Skeletal muscle cell (primary cell): ENCODE data around the gene NDRG2.
"Not testable (repeated sequence)": the region's sequence is repeated elsewhere in the genome, so short reads cannot be mapped to it uniquely, and the experiment has no call there.

Experiments
- DNase-seq: peaks from one replicate; pipeline ENCODE4 v3.0.0-alpha.2; 2010; ENCODE audit warnings: low read depth
- H3K4me3 ChIP-seq: 2 replicates; pipeline ENCODE4 v1.5.1; 2011; ENCODE audit warnings: low read depth, mild to moderate bottlenecking, control low read depth, low read length, moderate library complexity

The NDRG2 gene

DNA sequence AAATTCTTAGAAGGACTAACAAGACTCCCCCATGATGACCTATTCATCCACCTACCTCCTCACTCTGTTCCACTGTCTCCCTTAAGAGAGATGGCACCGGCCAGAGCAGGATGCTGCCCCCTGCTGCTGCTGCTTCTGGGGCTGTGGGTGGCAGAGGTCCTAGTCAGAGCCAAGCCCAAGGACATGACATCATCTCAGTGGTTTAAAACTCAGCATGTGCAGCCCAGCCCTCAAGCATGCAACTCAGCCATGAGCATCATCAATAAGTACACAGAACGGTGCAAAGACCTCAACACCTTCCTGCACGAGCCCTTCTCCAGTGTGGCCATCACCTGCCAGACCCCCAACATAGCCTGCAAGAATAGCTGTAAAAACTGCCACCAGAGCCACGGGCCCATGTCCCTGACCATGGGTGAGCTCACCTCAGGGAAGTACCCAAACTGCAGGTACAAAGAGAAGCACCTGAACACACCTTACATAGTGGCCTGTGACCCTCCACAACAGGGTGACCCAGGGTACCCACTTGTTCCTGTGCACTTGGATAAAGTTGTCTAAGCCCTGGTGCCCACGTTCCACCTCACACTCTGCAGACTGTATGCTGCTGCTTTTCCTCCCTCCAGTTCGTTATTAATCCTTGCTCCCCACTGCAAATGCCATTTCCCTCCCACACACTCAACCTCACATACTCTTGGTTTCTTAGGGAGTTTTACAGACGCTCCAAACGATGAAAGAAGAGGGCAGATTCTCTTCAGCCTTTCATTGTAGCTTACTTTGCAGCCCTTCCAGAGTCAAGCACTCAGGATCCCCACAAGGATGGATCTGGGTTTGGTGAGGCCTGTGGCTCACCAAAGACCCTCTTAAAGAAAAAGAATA, 33.2 kb upstream of the NDRG2 start, which contains the start of gene RNASE8:
TSS of gene RNASE8 (plus strand) at position 20 of the 873 bp plus-strand sequence. CDS start at position 91, 71 bp downstream.
- no peak within 1 kb of the TSS for H3K4me3 ChIP-seq
- DNase-seq: no peak

DNA sequence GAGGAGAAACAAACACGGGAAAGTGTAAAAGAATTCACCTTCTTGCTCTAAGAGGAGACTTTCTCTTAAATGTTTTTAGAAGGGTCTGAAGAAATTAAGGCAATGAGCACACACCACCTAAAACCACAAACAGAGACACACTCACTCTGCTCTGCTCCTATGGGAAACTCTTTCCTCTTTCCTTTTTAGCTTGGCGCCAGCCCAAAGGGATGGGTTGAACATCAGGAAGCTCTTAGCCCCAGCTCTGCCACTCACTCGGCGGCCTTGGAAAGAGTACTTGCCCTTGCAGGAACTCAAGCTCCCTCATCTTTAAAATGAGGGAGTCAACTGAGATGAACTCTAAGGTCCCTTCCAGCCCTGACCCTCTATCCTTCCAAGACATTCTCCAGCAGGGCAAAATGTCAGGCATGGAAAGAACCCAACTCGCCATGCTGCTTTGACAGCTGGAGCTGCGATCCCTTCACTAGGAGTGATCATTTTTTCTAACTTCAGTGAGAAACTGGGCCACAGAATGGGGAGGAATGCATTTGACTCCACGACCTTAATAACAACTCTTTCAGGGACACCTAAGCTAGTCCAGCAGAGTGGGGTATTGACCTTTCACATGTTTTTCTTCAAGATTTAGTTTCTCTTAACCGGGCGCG, 31.8 kb upstream of the NDRG2 start:
- no peak overlapping the region for H3K4me3 ChIP-seq

GRCh38 chr14:21055432-21056117, 30.7 kb upstream of the NDRG2 start:
- no peak for DNase-seq
- H3K4me3 ChIP-seq: no peak overlapping the region

More for the DNA sequence above, 31.8 kb upstream of the NDRG2 start:
- no peak for DNase-seq

DNA sequence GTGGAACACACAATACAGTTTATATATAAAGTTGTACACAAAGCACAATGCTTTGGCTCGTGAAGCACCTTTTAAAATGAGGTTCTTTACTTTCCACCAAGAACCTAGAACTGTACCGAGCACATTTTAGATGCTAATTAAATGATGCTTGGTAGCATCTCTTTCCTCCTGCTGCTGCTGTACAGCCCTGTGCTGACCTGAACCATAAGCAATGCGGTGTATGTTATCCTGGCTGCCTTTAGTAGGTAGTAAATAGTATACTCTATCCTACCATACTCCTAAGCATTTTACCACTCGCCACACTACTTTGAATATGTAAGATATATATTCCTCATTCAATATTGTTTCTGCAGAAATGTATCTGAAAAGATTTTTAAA, 29.9 kb upstream of the NDRG2 start:
- DNase-seq: no peak
- no peak overlapping the region for H3K4me3 ChIP-seq

DNA sequence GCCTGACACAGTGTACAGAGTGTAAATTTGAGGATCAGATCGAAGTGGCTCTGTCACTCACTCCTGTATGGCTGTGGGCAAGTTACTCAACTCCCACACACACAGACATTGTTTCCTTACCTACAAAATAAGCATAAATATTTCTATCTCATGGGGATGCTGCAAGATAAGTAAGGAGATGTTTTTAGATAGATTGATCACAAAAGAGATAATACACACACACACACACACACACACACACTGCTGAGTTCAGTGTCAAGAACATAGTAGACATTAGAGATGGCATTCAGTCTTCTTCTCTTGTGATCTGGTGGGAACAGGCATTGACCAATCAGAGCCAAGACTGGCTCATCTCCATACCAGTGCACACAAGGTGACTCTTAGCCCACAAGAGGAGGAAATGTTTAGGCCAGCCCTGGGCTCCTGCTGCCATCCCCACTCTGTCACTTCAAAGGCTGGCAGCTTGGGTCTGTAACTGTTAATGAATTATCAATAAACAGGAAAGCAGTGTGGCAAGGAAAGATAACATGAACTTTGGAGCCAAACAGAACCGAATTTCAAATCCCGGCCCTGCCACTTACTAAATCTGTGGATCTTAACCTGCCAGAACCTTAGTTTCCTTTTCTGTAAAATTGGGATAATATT, 29.4 kb upstream of the NDRG2 start:
- H3K4me3 ChIP-seq: no peak overlapping the region
- no peak for DNase-seq

GRCh38 chr14:21053184-21054122, 28.6 kb upstream of the NDRG2 start:
- H3K4me3 ChIP-seq: no peak overlapping the region
- DNase-seq: no peak

- DNase-seq: no peak
- no peak overlapping the region for H3K4me3 ChIP-seq
These were observed 25.7 kb upstream of the NDRG2 start for GRCh38 chr14:21050597-21050996.

GRCh38 chr14:21049271-21049673, 24.4 kb upstream of the NDRG2 start:
- no peak for DNase-seq

DNA sequence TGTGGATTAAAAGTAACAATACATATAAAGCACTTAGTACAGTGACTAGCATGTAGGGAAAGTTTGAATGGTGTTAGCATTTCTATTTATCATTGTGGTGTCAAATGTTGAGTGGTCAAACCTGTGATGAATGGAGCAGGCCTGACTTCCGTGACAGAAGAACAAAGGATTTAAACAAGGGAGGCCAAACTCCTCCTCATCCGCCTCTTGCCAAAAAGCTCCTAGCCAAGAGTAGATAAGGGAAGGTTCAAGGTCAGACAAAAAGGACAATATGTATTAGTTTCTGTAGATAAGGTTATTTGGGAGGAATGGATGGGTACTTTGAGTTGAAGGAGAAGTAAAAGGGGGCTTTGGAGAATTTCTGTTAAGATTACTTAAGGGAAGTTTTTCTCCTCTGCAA, 23.8 kb upstream of the NDRG2 start:
- H3K4me3 ChIP-seq: no peak overlapping the region
- DNase-seq: no peak

More at GRCh38 chr14:21049271-21049673, 24.4 kb upstream of the NDRG2 start:
- H3K4me3 ChIP-seq: no peak overlapping the region

- no peak for DNase-seq
- no peak overlapping the region for H3K4me3 ChIP-seq
These were observed 22.5 kb upstream of the NDRG2 start for GRCh38 chr14:21047378-21047781.

DNA sequence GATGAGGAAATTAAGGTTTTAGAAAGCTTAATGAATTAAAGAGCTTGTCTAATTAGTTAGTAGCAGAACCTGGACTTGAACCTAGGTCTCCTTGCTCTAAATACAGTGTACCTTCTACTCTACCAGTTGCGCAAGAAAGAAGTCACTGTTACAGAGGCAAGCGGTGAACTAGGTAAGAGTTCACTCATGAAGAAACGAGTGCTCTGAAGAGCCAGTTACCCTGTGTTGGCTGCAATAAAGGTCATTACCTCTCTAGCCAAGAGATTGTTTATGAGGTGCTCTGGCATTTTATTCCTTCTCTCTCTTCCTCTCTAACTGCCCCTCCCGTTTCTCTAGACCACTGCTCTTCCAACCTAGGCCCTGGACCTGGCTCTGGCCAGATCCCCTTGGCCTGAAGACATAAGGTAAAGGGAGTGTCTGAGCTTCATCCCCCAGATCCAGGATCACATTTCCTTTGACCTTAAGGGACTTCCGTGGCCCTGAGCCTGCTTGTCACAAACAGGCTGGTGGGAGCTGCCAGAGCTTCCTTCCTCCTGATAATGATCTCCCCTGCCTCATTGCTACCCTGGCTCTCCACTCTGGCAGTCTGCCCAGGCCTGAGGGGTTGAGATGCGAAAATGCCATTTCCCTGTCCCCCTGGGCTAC, 19.2 kb upstream of the NDRG2 start:
- no peak overlapping the region for H3K4me3 ChIP-seq
- no peak for DNase-seq

GRCh38 chr14:21043387-21043973, 18.6 kb upstream of the NDRG2 start:
- no peak for DNase-seq
- H3K4me3 ChIP-seq: no peak overlapping the region

GRCh38 chr14:21042918-21043317, 18.1 kb upstream of the NDRG2 start:
- H3K4me3 ChIP-seq: no peak overlapping the region
- DNase-seq: no peak

DNA sequence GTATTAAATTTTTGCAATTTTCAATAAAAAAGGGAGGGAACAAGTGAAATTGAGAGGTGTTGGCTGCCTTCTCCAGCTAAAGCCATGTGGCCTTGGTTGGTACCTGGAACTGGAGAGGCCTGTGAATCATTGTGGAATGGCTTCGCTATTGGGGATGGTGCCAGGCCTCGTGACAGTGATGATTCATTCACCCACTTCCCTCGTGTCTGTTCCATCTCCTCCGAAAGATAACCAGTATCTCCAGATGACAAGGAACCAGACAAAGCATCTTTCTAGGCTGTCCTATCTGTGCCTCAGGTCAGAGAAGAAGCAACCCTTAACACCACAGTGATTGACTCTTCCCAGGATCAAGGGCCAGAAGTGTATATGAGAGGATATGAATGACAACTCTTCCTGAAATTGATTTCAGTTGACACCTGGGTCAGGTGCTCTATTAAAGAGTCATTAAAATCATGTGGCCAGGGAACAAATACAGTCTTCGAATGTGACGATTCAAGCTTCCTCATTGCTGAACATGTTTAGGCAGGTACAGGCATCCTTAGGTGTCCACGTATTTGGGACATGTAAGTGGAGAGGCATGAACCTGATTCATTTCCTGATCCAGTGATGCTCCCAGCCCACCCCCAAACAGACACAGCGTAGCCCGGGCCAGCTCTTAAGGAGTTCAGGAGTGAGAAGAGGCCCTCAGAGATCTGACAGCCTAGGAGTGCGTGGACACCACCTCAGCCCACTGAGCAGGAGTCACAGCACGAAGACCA, 17.0 kb upstream of the NDRG2 start, which contains the start of gene RNASE7:
TSS of gene RNASE7 (plus strand) at position 687 of the 758 bp plus-strand sequence. CDS start 631 bp downstream, outside the sequence.
- H3K4me3 ChIP-seq: no peak within 1 kb of the TSS
- DNase-seq: no peak

GRCh38 chr14:21040941-21041340, 16.1 kb upstream of the NDRG2 start:
- not testable (repeated sequence) for DNase-seq, H3K4me3 ChIP-seq

GRCh38 chr14:21040370-21040925, 15.6 kb upstream of the NDRG2 start:
- no peak for DNase-seq
- H3K4me3 ChIP-seq: no peak overlapping the region
